WTC11 (cell line): ENCODE measurements around the gene GLG1. TPM values are rescaled to one million over a fixed set of nuclear protein-coding genes. Genes with fewer than 3 reads are reported as not detected.

Experiments used
- ATAC-seq: fragments of 200-7000 bp; cut with Tn5 transposase; 2 replicates; pipeline ENCODE4 v1.10.0; 2021; ENCODE audit warnings: mild to moderate bottlenecking, moderate library complexity
- CTCF ChIA-PET: fragments of 300-600 bp; sonication (Branson Sonifier 250); formaldehyde crosslinking; loops from one replicate; lab custom pipeline; 2021; ENCODE audit warnings: antibody characterized with exemption; lab: Charles Lee
- POLR2A ChIA-PET: fragments of 350-600 bp; sonication (Branson Sonifier 250); formaldehyde crosslinking; loops from one replicate; lab custom pipeline; 2021; ENCODE audit warnings: antibody characterized with exemption; lab: Charles Lee
- DNase-seq: peaks from one replicate; pipeline ENCODE4 v3.0.0; 2021; ENCODE audit warnings: low spot score
- H3K27ac Mint-ChIP-seq: 2 replicates; pipeline ENCODE4 v1.8.0; 2021; ENCODE audit warnings: mixed read lengths
- H3K27me3 Mint-ChIP-seq: 2 replicates; pipeline ENCODE4 v1.8.0; 2021; ENCODE audit warnings: low read depth, mild to moderate bottlenecking, moderate library complexity, mixed read lengths
- H3K36me3 Mint-ChIP-seq: 2 replicates; pipeline ENCODE4 v1.8.0; 2021; ENCODE audit warnings: mixed read lengths
- H3K4me1 Mint-ChIP-seq: 2 replicates; pipeline ENCODE4 v1.8.0; 2022; ENCODE audit warnings: mixed read lengths
- H3K4me3 Mint-ChIP-seq: 2 replicates; pipeline ENCODE4 v1.8.0; 2021; ENCODE audit warnings: mild to moderate bottlenecking, moderate library complexity, mixed read lengths
- H3K9me3 Mint-ChIP-seq: 2 replicates; pipeline ENCODE4 v1.8.0; 2021; ENCODE audit warnings: mixed read lengths
- AFF4 ChIP-seq: sonication (generic); formaldehyde crosslinking; IDR thresholded peaks from 2 replicates; pipeline ENCODE4 v1.8.1; 2023; ENCODE audit warnings: mild to moderate bottlenecking, missing genetic modification reagents, borderline replicate concordance
- ATF3 ChIP-seq: sonication (generic); formaldehyde crosslinking; conservative IDR thresholded peaks from 2 replicates; pipeline ENCODE4 v1.8.1; 2022; ENCODE audit warnings: mild to moderate bottlenecking, missing genetic modification reagents
- E2F1 ChIP-seq: sonication (generic); formaldehyde crosslinking; IDR thresholded peaks from 2 replicates; pipeline ENCODE4 v1.8.0; 2022; ENCODE audit warnings: mild to moderate bottlenecking, missing genetic modification reagents
- FOXP1 ChIP-seq: sonication (generic); formaldehyde crosslinking; IDR thresholded peaks from 2 replicates; pipeline ENCODE4 v1.8.0; 2022; ENCODE audit warnings: missing genetic modification reagents, mild to moderate bottlenecking, moderate library complexity, borderline replicate concordance
- FOXP4 ChIP-seq: sonication (generic); formaldehyde crosslinking; IDR thresholded peaks from 2 replicates; pipeline ENCODE4 v1.8.0; 2022; ENCODE audit warnings: mild to moderate bottlenecking, missing genetic modification reagents
- HMGA2 ChIP-seq: fragments of 250-450 bp; sonication (Bioruptor Pico); IDR thresholded peaks from 2 replicates; pipeline ENCODE4 v1.4.0; 2021; ENCODE audit warnings: mild to moderate bottlenecking, moderate library complexity
- HMGXB4 ChIP-seq: sonication (generic); formaldehyde crosslinking; IDR thresholded peaks from 2 replicates; pipeline ENCODE4 v1.8.1; 2023; ENCODE audit warnings: mild to moderate bottlenecking, moderate library complexity, missing genetic modification reagents
- JUN ChIP-seq: sonication (generic); formaldehyde crosslinking; IDR thresholded peaks from 2 replicates; pipeline ENCODE4 v1.8.0; 2023; ENCODE audit warnings: mild to moderate bottlenecking, missing genetic modification reagents
- KAT7 ChIP-seq: sonication (generic); formaldehyde crosslinking; IDR thresholded peaks from 2 replicates; pipeline ENCODE4 v1.8.1; 2023; ENCODE audit warnings: missing genetic modification reagents, mild to moderate bottlenecking, borderline replicate concordance
- MAX ChIP-seq: sonication (generic); formaldehyde crosslinking; IDR thresholded peaks from 2 replicates; pipeline ENCODE4 v1.8.0; 2022; ENCODE audit warnings: mild to moderate bottlenecking, missing genetic modification reagents
- MLX ChIP-seq: sonication (generic); formaldehyde crosslinking; IDR thresholded peaks from 2 replicates; pipeline ENCODE4 v1.8.1; 2023; ENCODE audit warnings: mild to moderate bottlenecking, missing genetic modification reagents, moderate library complexity
- NR1H2 ChIP-seq: sonication (generic); formaldehyde crosslinking; IDR thresholded peaks from 2 replicates; pipeline ENCODE4 v1.9.0; 2021; ENCODE audit warnings: mild to moderate bottlenecking, moderate library complexity, missing genetic modification reagents
- RORB ChIP-seq: fragments of 250-450 bp; sonication (Bioruptor Pico); IDR thresholded peaks from 2 replicates; pipeline ENCODE4 v1.9.0; 2021; ENCODE audit warnings: mild to moderate bottlenecking
- SOX15 ChIP-seq: fragments of 250-450 bp; sonication (Bioruptor Pico); IDR thresholded peaks from 2 replicates; pipeline ENCODE4 v1.9.0; 2021; ENCODE audit warnings: mild to moderate bottlenecking
- SP1 ChIP-seq: sonication (generic); formaldehyde crosslinking; conservative IDR thresholded peaks from 2 replicates; pipeline ENCODE4 v1.8.1; 2022; ENCODE audit warnings: missing genetic modification reagents
- ZNF416 ChIP-seq: fragments of 250-450 bp; sonication (Bioruptor Pico); IDR thresholded peaks from 2 replicates; pipeline ENCODE4 v1.9.0; 2021; ENCODE audit warnings: mild to moderate bottlenecking, inconsistent platforms
- ZNF671 ChIP-seq: fragments of 250-450 bp; sonication (Bioruptor Pico); IDR thresholded peaks from 2 replicates; pipeline ENCODE4 v1.8.0; 2021; ENCODE audit warnings: mild to moderate bottlenecking
- ZSCAN18 ChIP-seq: fragments of 250-450 bp; sonication (Bioruptor Pico); IDR thresholded peaks from 2 replicates; pipeline ENCODE4 v2.1.2; 2022; ENCODE audit warnings: mild to moderate bottlenecking, moderate library complexity
- total RNA-seq: library from RNA; stranded (reverse); gene quantifications from 3 replicates; pipeline ENCODE4 v1.2.3, GENCODE V29; 2021
- TF ChIP-seq, protein P1 (sequence below): sonication (generic); formaldehyde crosslinking; IDR thresholded peaks from 2 replicates; pipeline ENCODE4 v1.8.0; 2022; ENCODE audit warnings: mild to moderate bottlenecking, missing genetic modification reagents
- TF ChIP-seq, protein P2 (sequence below): sonication (generic); formaldehyde crosslinking; conservative IDR thresholded peaks from 2 replicates; pipeline ENCODE4 v1.8.1; 2023; ENCODE audit warnings: mild to moderate bottlenecking, low read depth, missing genetic modification reagents, moderate library complexity

Gene GLG1
- total RNA-seq, 1 experiment from 2014 or later = 156 TPM

DNA sequence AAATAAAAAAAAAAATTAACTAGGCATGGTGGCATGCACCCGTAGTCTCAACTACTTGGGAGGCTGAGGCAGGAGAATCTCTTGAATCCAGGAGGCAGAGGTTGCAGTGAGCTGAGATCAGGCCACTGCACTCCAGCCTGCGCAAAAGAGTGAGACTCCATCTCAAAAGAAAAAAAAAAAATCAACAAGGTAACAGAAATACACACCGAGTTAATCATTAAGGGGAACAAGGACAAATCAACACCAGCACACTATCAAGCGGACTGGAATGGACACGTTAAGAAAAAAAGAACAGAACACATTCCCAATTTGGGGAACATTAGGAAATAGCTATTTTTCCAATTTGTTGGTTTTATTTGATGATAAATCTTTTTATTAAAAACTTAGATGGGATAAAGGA, 28.4 kb upstream of the GLG1 start:
- TF ChIP-seq ZSCAN18 (CRISPR knock-in tag) (no peak), AFF4 (CRISPR knock-in tag) (no peak), SOX15 (no peak), HMGXB4 (no peak), HMGA2 (CRISPR knock-in tag) (no peak), ZNF416 (CRISPR knock-in tag) (no peak), MLX (CRISPR knock-in tag) (no peak), KAT7 (no peak), ATF3 (CRISPR knock-in tag) (no peak), FOXP1 (CRISPR knock-in tag) (no peak), SP1 (CRISPR knock-in tag) (no peak), E2F1 (no peak), RORB (no peak), MAX (CRISPR knock-in tag) (no peak), NR1H2 (CRISPR knock-in tag) (no peak), JUN (no peak), ZNF671 (CRISPR knock-in tag) (no peak), FOXP4 (CRISPR knock-in tag) (no peak)
- TF ChIP-seq, protein P1, sequence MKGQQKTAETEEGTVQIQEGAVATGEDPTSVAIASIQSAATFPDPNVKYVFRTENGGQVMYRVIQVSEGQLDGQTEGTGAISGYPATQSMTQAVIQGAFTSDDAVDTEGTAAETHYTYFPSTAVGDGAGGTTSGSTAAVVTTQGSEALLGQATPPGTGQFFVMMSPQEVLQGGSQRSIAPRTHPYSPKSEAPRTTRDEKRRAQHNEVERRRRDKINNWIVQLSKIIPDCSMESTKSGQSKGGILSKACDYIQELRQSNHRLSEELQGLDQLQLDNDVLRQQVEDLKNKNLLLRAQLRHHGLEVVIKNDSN = no peak
- TF ChIP-seq, protein P2, sequence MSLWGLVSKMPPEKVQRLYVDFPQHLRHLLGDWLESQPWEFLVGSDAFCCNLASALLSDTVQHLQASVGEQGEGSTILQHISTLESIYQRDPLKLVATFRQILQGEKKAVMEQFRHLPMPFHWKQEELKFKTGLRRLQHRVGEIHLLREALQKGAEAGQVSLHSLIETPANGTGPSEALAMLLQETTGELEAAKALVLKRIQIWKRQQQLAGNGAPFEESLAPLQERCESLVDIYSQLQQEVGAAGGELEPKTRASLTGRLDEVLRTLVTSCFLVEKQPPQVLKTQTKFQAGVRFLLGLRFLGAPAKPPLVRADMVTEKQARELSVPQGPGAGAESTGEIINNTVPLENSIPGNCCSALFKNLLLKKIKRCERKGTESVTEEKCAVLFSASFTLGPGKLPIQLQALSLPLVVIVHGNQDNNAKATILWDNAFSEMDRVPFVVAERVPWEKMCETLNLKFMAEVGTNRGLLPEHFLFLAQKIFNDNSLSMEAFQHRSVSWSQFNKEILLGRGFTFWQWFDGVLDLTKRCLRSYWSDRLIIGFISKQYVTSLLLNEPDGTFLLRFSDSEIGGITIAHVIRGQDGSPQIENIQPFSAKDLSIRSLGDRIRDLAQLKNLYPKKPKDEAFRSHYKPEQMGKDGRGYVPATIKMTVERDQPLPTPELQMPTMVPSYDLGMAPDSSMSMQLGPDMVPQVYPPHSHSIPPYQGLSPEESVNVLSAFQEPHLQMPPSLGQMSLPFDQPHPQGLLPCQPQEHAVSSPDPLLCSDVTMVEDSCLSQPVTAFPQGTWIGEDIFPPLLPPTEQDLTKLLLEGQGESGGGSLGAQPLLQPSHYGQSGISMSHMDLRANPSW (CRISPR knock-in tag) = no peak
- Mint-ChIP-seq H3K4me3 (no peak overlapping the region), H3K4me1 (no peaks in the 10 kb centered on the region), H3K9me3 (no peaks in the 10 kb centered on the region), H3K27me3 (no peaks in the 10 kb centered on the region), H3K36me3 (peaks cover 67% of the 10 kb centered on the region), H3K27ac (no peak overlapping the region)
- ChIA-PET POLR2A (no interaction called here), CTCF (no interaction called here)
- no peak for ATAC-seq
- no peak for DNase-seq
